ENCODE results near the gene ST8SIA5.

The ST8SIA5 gene

GRCh38 chr18:46650681-46651080, 106.2 kb downstream of the ST8SIA5 start:
- H3K27ac ChIP-seq (ENCODE audit: insufficient read depth in 1 of 2, low read depth in 1 of 2, low read length in 2 of 2, poor library complexity in 1 of 2, severe bottlenecking in 2 of 2), result no peak overlapping the region
- no peak for DNase-seq
- CTCF ChIA-PET, result interaction anchor here (2.1 kb wide), 1 partner anchor 503 kb away, joined by 5 read pairs; no protein-coding TSS in a partner anchor

GRCh38 chr18:46649071-46649862, 107.6 kb downstream of the ST8SIA5 start:
- ChIA-PET POLR2A (no interaction called here), CTCF (interaction anchor here (1.0 to 3.8 kb wide), 4 partner anchors 8 to 502 kb away, joined by 3 to 22 read pairs (median 4); partner anchors contain the start of gene LOXHD1)
- no peak for DNase-seq
- no peaks in the 10 kb centered on the region for H3K36me3 ChIP-seq (ENCODE audit: control insufficient read depth in 4 of 4, insufficient read depth in 4 of 4, low read length in 3 of 4)
- H3K27me3 ChIP-seq (replicated peaks in 2 of 5; ENCODE audit: control insufficient read depth in 4 of 5, insufficient read depth in 5 of 5, low read length in 4 of 5), result peaks cover 0 to 3% (median 0%) of the 10 kb centered on the region in 5 experiments
- no peak overlapping the region for H3K27ac ChIP-seq (ENCODE audit: insufficient read depth in 1 of 2, low read depth in 1 of 2, low read length in 2 of 2, poor library complexity in 1 of 2, severe bottlenecking in 2 of 2)
- no peaks in the 10 kb centered on the region for H3K4me1 ChIP-seq (ENCODE audit: control extremely low read depth in 1 of 4, control insufficient read depth in 4 of 4, insufficient read depth in 4 of 4, low read length in 3 of 4)
- WGBS (ENCODE audit: insufficient coverage), result 94% methylated on average over 11 of the region's 12 CpGs
- no peaks in the 10 kb centered on the region for H3K9me3 ChIP-seq (ENCODE audit: control extremely low read depth in 1 of 5, control insufficient read depth in 4 of 5, insufficient read depth in 2 of 5, low read depth in 1 of 5, low read length in 4 of 5)
- H3K4me3 ChIP-seq (ENCODE audit: control insufficient read depth in 1 of 7, extremely low read depth in 1 of 7, insufficient read depth in 4 of 7, low read depth in 2 of 7, low read length in 6 of 7), result no peak overlapping the region

More at GRCh38 chr18:46650681-46651080, 106.2 kb downstream of the ST8SIA5 start:
- Histone ChIP-seq H3K4me3 (ENCODE audit: control insufficient read depth in 1 of 7, extremely low read depth in 1 of 7, insufficient read depth in 4 of 7, low read depth in 2 of 7, low read length in 6 of 7) (no peak overlapping the region), H3K4me1 (ENCODE audit: control extremely low read depth in 1 of 4, control insufficient read depth in 4 of 4, insufficient read depth in 4 of 4, low read length in 3 of 4) (no peaks in the 10 kb centered on the region), H3K27me3 (replicated peaks in 2 of 5; ENCODE audit: control insufficient read depth in 4 of 5, insufficient read depth in 5 of 5, low read length in 4 of 5) (peaks cover 0 to 3% (median 0%) of the 10 kb centered on the region in 5 experiments), H3K9me3 (ENCODE audit: control extremely low read depth in 1 of 5, control insufficient read depth in 4 of 5, insufficient read depth in 2 of 5, low read depth in 1 of 5, low read length in 4 of 5) (no peaks in the 10 kb centered on the region), H3K36me3 (ENCODE audit: control insufficient read depth in 4 of 4, insufficient read depth in 4 of 4, low read length in 3 of 4) (no peaks in the 10 kb centered on the region)
- 92% methylated on average over 4 of the region's 4 CpGs for WGBS (ENCODE audit: insufficient coverage)
- POLR2A ChIA-PET, result no interaction called here

GRCh38 chr18:46646468-46646867, 110.4 kb downstream of the ST8SIA5 start:
- peaks cover 0 to 3% (median 0%) of the 10 kb centered on the region in 5 experiments for H3K27me3 ChIP-seq (replicated peaks in 2 of 5; ENCODE audit: control insufficient read depth in 4 of 5, insufficient read depth in 5 of 5, low read length in 4 of 5)
- H3K4me1 ChIP-seq (ENCODE audit: control extremely low read depth in 1 of 4, control insufficient read depth in 4 of 4, insufficient read depth in 4 of 4, low read length in 3 of 4), result no peaks in the 10 kb centered on the region
- no peaks in the 10 kb centered on the region for H3K36me3 ChIP-seq (ENCODE audit: control insufficient read depth in 4 of 4, insufficient read depth in 4 of 4, low read length in 3 of 4)
- no peak overlapping the region for H3K27ac ChIP-seq (ENCODE audit: insufficient read depth in 1 of 2, low read depth in 1 of 2, low read length in 2 of 2, poor library complexity in 1 of 2, severe bottlenecking in 2 of 2)
- ChIA-PET CTCF (interaction anchor here (0.8 to 3.8 kb wide), 2 partner anchors 11 to 37 kb away, joined by 3 to 22 read pairs; partner anchors contain the start of gene LOXHD1), POLR2A (no interaction called here)
- WGBS (ENCODE audit: insufficient coverage), result 92% methylated on average over 7 of the region's 7 CpGs
- no peaks in the 10 kb centered on the region for H3K9me3 ChIP-seq (ENCODE audit: control extremely low read depth in 1 of 5, control insufficient read depth in 4 of 5, insufficient read depth in 2 of 5, low read depth in 1 of 5, low read length in 4 of 5)
- no peak overlapping the region for H3K4me3 ChIP-seq (ENCODE audit: control insufficient read depth in 1 of 7, extremely low read depth in 1 of 7, insufficient read depth in 4 of 7, low read depth in 2 of 7, low read length in 6 of 7)
- no peak for DNase-seq

- no peaks in the 10 kb centered on the region for H3K27me3 ChIP-seq (replicated peaks in 2 of 5; ENCODE audit: control insufficient read depth in 4 of 5, insufficient read depth in 5 of 5, low read length in 4 of 5)
- no peak overlapping the region for H3K27ac ChIP-seq (ENCODE audit: insufficient read depth in 1 of 2, low read depth in 1 of 2, low read length in 2 of 2, poor library complexity in 1 of 2, severe bottlenecking in 2 of 2)
- CTCF ChIA-PET, result interaction anchor here (1.4 to 1.5 kb wide), 2 partner anchors 13 to 20 kb away, joined by 3 to 4 read pairs; no protein-coding TSS in a partner anchor
- POLR2A ChIA-PET, result no interaction called here
- 78% methylated on average over 5 of the region's 5 CpGs for WGBS (ENCODE audit: insufficient coverage)
- H3K36me3 ChIP-seq (ENCODE audit: control insufficient read depth in 4 of 4, insufficient read depth in 4 of 4, low read length in 3 of 4), result no peaks in the 10 kb centered on the region
- no peak for DNase-seq
- no peak overlapping the region for H3K4me3 ChIP-seq (ENCODE audit: control insufficient read depth in 1 of 7, extremely low read depth in 1 of 7, insufficient read depth in 4 of 7, low read depth in 2 of 7, low read length in 6 of 7)
- no peaks in the 10 kb centered on the region for H3K4me1 ChIP-seq (ENCODE audit: control extremely low read depth in 1 of 4, control insufficient read depth in 4 of 4, insufficient read depth in 4 of 4, low read length in 3 of 4)
- no peaks in the 10 kb centered on the region for H3K9me3 ChIP-seq (ENCODE audit: control extremely low read depth in 1 of 5, control insufficient read depth in 4 of 5, insufficient read depth in 2 of 5, low read depth in 1 of 5, low read length in 4 of 5)
Measured at GRCh38 chr18:46642561-46642960, 114.3 kb downstream of the ST8SIA5 start.

- H3K36me3 ChIP-seq (ENCODE audit: control insufficient read depth in 4 of 4, insufficient read depth in 4 of 4, low read length in 3 of 4), result no peaks in the 10 kb centered on the region
- no peak for DNase-seq
- H3K4me1 ChIP-seq (ENCODE audit: control extremely low read depth in 1 of 4, control insufficient read depth in 4 of 4, insufficient read depth in 4 of 4, low read length in 3 of 4), result no peaks in the 10 kb centered on the region
- ChIA-PET CTCF (interaction anchor here (0.7 to 1.5 kb wide), 3 partner anchors 13 to 834 kb away, joined by 3 to 4 read pairs (median 3); no protein-coding TSS in a partner anchor), POLR2A (no interaction called here)
- no peaks in the 10 kb centered on the region for H3K27me3 ChIP-seq (replicated peaks in 2 of 5; ENCODE audit: control insufficient read depth in 4 of 5, insufficient read depth in 5 of 5, low read length in 4 of 5)
- H3K27ac ChIP-seq (ENCODE audit: insufficient read depth in 1 of 2, low read depth in 1 of 2, low read length in 2 of 2, poor library complexity in 1 of 2, severe bottlenecking in 2 of 2), result no peak overlapping the region
- WGBS (ENCODE audit: insufficient coverage), result 95% methylated on average over 6 of the region's 7 CpGs
- H3K4me3 ChIP-seq (ENCODE audit: control insufficient read depth in 1 of 7, extremely low read depth in 1 of 7, insufficient read depth in 4 of 7, low read depth in 2 of 7, low read length in 6 of 7), result no peak overlapping the region
- no peaks in the 10 kb centered on the region for H3K9me3 ChIP-seq (ENCODE audit: control extremely low read depth in 1 of 5, control insufficient read depth in 4 of 5, insufficient read depth in 2 of 5, low read depth in 1 of 5, low read length in 4 of 5)
Measured at GRCh38 chr18:46641917-46642316, 114.9 kb downstream of the ST8SIA5 start.

GRCh38 chr18:46639386-46639785, 117.5 kb downstream of the ST8SIA5 start:
- Histone ChIP-seq H3K9me3 (ENCODE audit: control extremely low read depth in 1 of 5, control insufficient read depth in 4 of 5, insufficient read depth in 2 of 5, low read depth in 1 of 5, low read length in 4 of 5) (no peaks in the 10 kb centered on the region), H3K4me3 (ENCODE audit: control insufficient read depth in 1 of 7, extremely low read depth in 1 of 7, insufficient read depth in 4 of 7, low read depth in 2 of 7, low read length in 6 of 7) (no peak overlapping the region), H3K27me3 (replicated peaks in 2 of 5; ENCODE audit: control insufficient read depth in 4 of 5, insufficient read depth in 5 of 5, low read length in 4 of 5) (no peaks in the 10 kb centered on the region), H3K36me3 (ENCODE audit: control insufficient read depth in 4 of 4, insufficient read depth in 4 of 4, low read length in 3 of 4) (no peaks in the 10 kb centered on the region), H3K4me1 (ENCODE audit: control extremely low read depth in 1 of 4, control insufficient read depth in 4 of 4, insufficient read depth in 4 of 4, low read length in 3 of 4) (no peaks in the 10 kb centered on the region), H3K27ac (ENCODE audit: insufficient read depth in 1 of 2, low read depth in 1 of 2, low read length in 2 of 2, poor library complexity in 1 of 2, severe bottlenecking in 2 of 2) (no peak overlapping the region)
- DNase-seq, result no peak
- CTCF ChIA-PET, result interaction anchor here (1.1 kb wide), 1 partner anchor 19 kb away, joined by 4 read pairs; no protein-coding TSS in a partner anchor
- POLR2A ChIA-PET, result no interaction called here
- 88% methylated on average over 4 of the region's 6 CpGs for WGBS (ENCODE audit: insufficient coverage)

GRCh38 chr18:46636040-46636630, 120.7 kb downstream of the ST8SIA5 start:
- no peak for DNase-seq
- CTCF ChIA-PET, result no interaction called here
- POLR2A ChIA-PET, result no interaction called here
- Histone ChIP-seq H3K36me3 (ENCODE audit: control insufficient read depth in 4 of 4, insufficient read depth in 4 of 4, low read length in 3 of 4) (no peaks in the 10 kb centered on the region), H3K4me1 (ENCODE audit: control extremely low read depth in 1 of 4, control insufficient read depth in 4 of 4, insufficient read depth in 4 of 4, low read length in 3 of 4) (no peaks in the 10 kb centered on the region), H3K27me3 (replicated peaks in 2 of 5; ENCODE audit: control insufficient read depth in 4 of 5, insufficient read depth in 5 of 5, low read length in 4 of 5) (no peaks in the 10 kb centered on the region), H3K9me3 (ENCODE audit: control extremely low read depth in 1 of 5, control insufficient read depth in 4 of 5, insufficient read depth in 2 of 5, low read depth in 1 of 5, low read length in 4 of 5) (peaks cover 0 to 3% (median 0%) of the 10 kb centered on the region in 5 experiments), H3K27ac (ENCODE audit: insufficient read depth in 1 of 2, low read depth in 1 of 2, low read length in 2 of 2, poor library complexity in 1 of 2, severe bottlenecking in 2 of 2) (no peak overlapping the region), H3K4me3 (ENCODE audit: control insufficient read depth in 1 of 7, extremely low read depth in 1 of 7, insufficient read depth in 4 of 7, low read depth in 2 of 7, low read length in 6 of 7) (no peak overlapping the region)
- WGBS (ENCODE audit: insufficient coverage), result 96% methylated on average over 4 of the region's 7 CpGs

Data from common myeloid progenitor, CD34-positive (primary cell).